ENCODE measurements around the gene HEXIM2. TPM values are rescaled to one million over a fixed set of nuclear protein-coding genes. Genes with fewer than 3 reads are reported as not detected.

HEXIM2 gene
- polyA plus RNA-seq, 3 donors: 2.5 to 3.0 (median 2.9) TPM

- peak overlapping the region; percentile 65 to 86 for H3K4me3 Mint-ChIP-seq
- TF ChIP-seq CTCF (IDR thresholded peaks at IDR 0.05): no peak
- H3K9me3 Mint-ChIP-seq: no peaks in the 10 kb centered on the region
- Histone ChIP-seq H3K9ac (ENCODE audit: insufficient read depth, low read length, poor library complexity, severe bottlenecking) (peak overlapping the region; percentile 56), H3K4me2 (replicated peaks; ENCODE audit: extremely low read depth, low read length, poor library complexity, severe bottlenecking) (peak overlapping the region; percentile 81), H2AFZ (ENCODE audit: insufficient read depth, low read depth, low read length, poor library complexity, severe bottlenecking) (peak overlapping the region; percentile 76), H4K20me1 (ENCODE audit: insufficient read depth, low read length) (no peaks in the 10 kb centered on the region), H3K9me3 (replicated peaks in 1 of 2; ENCODE audit: control insufficient read depth in 1 of 2, insufficient read depth in 1 of 2, low read length in 2 of 2) (no peaks in the 10 kb centered on the region), H3K4me3 (replicated peaks in 1 of 3; ENCODE audit: low read depth in 2 of 3, low read length in 3 of 3) (peak overlapping the region; percentile 13 to 73 (median 33)), H3K4me1 (ENCODE audit: control insufficient read depth in 1 of 2, insufficient read depth in 2 of 2, low read length in 2 of 2) (peaks cover 60 to 61% of the 10 kb centered on the region in 2 donors), H3K79me2 (ENCODE audit: insufficient read depth, low read length) (peaks cover 13% of the 10 kb centered on the region), H3K36me3 (replicated peaks in 1 of 2; ENCODE audit: control insufficient read depth in 1 of 2, insufficient read depth in 2 of 2, low read length in 2 of 2) (no peaks in the 10 kb centered on the region), H3K27me3 (ENCODE audit: control insufficient read depth in 2 of 2, insufficient read depth in 2 of 2, low read length in 2 of 2) (no peaks in the 10 kb centered on the region), H3K27ac (ENCODE audit: low read depth in 1 of 2, low read length in 2 of 2) (peak overlapping the region; percentile 77 to 92)
- intact Hi-C loops (cut with micrococcal nuclease): no loop called here
- H3K27ac Mint-ChIP-seq: peak overlapping the region; percentile 91 to 99 (median 98)
- DNase-seq: peak in 2 of 3 donors; percentile 27 to 32
- H3K36me3 Mint-ChIP-seq: peaks cover 5 to 18% of the 10 kb centered on the region in 2 donors
- peaks cover 0 to 2% (median 0%) of the 10 kb centered on the region in 3 donors for H3K27me3 Mint-ChIP-seq (ENCODE audit: low read depth in 3 of 3)
- 3% methylated on average over 8 of the region's 10 CpGs for WGBS (ENCODE audit: insufficient coverage)
- peaks cover 58% of the 10 kb centered on the region for H3K4me1 Mint-ChIP-seq
Observed at GRCh38 chr17:45172541-45173286, 11.0 kb downstream of the HEXIM2 start.

GRCh38 chr17:45175759-45176115 lies 14.1 kb downstream of the HEXIM2 start:
- Histone ChIP-seq H3K9ac (ENCODE audit: insufficient read depth, low read length, poor library complexity, severe bottlenecking) (no peak overlapping the region), H3K9me3 (replicated peaks in 1 of 2; ENCODE audit: control insufficient read depth in 1 of 2, insufficient read depth in 1 of 2, low read length in 2 of 2) (no peaks in the 10 kb centered on the region), H3K27ac (ENCODE audit: low read depth in 1 of 2, low read length in 2 of 2) (peak overlapping the region; percentile 31 to 59), H3K27me3 (ENCODE audit: control insufficient read depth in 2 of 2, insufficient read depth in 2 of 2, low read length in 2 of 2) (no peaks in the 10 kb centered on the region), H4K20me1 (ENCODE audit: insufficient read depth, low read length) (no peaks in the 10 kb centered on the region), H2AFZ (ENCODE audit: insufficient read depth, low read depth, low read length, poor library complexity, severe bottlenecking) (peak overlapping the region; percentile 74), H3K36me3 (replicated peaks in 1 of 2; ENCODE audit: control insufficient read depth in 1 of 2, insufficient read depth in 2 of 2, low read length in 2 of 2) (no peaks in the 10 kb centered on the region), H3K4me1 (ENCODE audit: control insufficient read depth in 1 of 2, insufficient read depth in 2 of 2, low read length in 2 of 2) (peaks cover 50 to 51% of the 10 kb centered on the region in 2 donors), H3K4me2 (replicated peaks; ENCODE audit: extremely low read depth, low read length, poor library complexity, severe bottlenecking) (peak overlapping the region; percentile 24), H3K4me3 (replicated peaks in 1 of 3; ENCODE audit: low read depth in 2 of 3, low read length in 3 of 3) (no peak overlapping the region), H3K79me2 (ENCODE audit: insufficient read depth, low read length) (peaks cover 13% of the 10 kb centered on the region)
- Mint-ChIP-seq H3K9me3 (no peaks in the 10 kb centered on the region), H3K27ac (peak overlapping the region in 6 of 7 donors; percentile 60 to 91 (median 80)), H3K4me1 (peaks cover 51% of the 10 kb centered on the region), H3K36me3 (no peaks in the 10 kb centered on the region), H3K27me3 (ENCODE audit: low read depth in 3 of 3) (peaks cover 0 to 2% (median 2%) of the 10 kb centered on the region in 3 donors), H3K4me3 (no peak overlapping the region)
- WGBS (ENCODE audit: insufficient coverage): 92% methylated on average over 2 of the region's 3 CpGs
- intact Hi-C loops (cut with micrococcal nuclease): no loop called here
- DNase-seq: no peak
- TF ChIP-seq CTCF (IDR thresholded peaks at IDR 0.05): no peak
